Fibroblast of upper back skin (primary cell): ENCODE data around the gene MITF.

Experiments
- DNase-seq: peaks from one replicate; pipeline ENCODE4 v3.0.0-alpha.2; 2013

MITF gene

DNA sequence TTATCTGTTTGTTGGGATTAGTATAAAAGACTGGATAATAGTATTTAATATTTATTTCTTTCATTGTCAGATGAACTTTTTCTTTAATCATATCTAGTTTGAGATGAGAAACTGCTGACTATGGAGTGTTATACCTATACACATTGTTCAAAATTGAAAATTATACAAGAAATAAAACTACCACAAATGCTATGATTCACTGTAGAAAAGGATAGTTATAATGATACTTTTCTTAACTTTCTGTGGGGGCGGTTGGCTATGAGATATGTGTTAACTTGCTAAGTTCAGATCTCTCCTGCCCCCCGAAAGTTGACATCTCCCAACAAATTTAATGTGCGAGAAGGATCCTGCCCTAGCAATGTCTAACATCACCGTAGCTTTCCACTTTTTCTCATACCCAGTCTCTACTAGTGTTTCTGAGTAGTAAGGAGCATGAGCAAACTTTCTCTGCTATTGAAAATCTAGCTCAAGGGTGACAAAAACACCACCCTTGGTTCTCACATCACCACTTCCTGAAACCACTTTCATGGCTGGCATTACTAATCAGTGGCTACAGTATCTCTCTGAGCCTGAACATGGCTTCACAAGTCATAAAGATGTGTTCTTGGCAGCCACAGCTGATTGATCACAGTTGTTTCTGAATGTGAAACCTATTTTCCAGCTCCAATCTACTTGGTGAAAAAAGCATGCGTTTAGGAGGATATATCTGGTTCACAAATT lies 244.4 kb downstream of the MITF start:
- no peak for DNase-seq

DNA sequence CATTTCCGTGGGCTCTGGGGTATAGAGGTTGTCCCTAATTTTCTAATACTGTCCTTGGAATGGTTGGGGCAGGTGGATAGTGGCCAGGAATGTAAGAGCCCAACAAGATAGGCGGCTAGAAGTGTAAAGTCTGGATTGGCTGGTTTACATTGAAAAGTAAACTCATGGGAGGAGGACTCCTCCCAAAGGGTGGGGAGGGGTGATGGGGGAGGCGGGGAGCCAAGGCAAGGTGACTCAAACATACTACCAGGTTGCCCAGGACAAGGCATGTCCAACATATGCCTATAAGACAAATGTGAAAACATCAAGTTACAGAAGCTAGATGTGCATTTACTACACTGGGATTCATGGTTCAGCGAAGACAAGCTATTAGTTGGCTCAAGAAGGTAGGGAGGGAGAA lies 246.0 kb downstream of the MITF start:
- DNase-seq, result no peak

DNA sequence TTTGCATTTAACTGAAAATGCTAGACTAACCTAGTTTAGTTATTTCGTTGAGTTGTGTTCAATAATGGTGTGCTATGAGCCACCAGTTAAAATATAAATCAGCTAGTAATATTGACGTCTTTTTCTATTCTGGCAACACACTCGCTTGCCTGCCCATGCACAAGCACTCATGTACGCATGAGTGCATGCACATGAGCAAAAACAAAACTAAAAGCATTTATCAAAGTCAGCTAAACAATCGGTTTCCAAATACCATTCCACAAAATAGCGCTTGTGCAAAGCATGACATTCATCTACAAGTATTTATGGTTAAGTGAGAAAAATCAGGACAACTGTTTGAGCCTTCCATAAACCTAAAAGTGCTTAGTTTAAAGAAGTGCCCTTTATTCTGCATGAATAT lies 247.2 kb downstream of the MITF start:
- DNase-seq, result no peak

DNA sequence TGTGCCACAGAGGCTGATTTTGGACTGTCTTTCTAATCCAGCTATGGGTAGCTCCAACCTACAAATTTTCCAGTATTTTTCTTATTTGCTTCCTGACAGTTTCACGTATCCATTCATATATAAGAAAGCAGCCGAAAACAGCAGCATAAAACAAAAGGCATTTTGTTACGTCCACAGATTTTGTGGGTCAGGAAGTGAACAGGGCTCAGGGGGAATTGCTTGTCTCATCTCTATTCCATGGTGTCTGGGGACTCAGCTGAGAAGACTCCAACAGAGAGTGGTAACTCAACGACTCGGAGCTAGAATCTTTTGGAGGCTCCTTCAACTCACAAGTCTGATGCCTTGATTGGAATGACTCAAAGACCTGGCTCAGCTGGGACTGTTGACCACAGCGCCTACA lies 248.6 kb downstream of the MITF start:
- no peak for DNase-seq

DNA sequence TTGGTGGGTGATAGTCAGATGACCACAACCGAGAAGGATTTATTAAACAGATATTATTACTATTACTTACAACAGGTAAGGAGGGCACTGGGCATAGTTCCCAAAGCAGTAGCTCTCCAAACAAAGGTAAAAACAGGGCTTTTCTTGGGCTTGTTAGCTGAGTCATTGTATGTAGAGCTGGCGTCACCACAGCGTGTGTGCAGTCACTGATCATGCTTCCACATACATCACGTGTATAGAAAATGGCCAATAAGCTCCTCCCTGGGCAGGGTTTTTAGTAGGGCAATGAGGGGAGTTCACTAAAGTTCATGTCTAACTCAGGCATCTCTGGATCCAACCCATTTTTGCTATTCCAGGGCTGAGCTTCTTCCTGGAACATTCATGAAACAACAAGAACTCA lies 254.5 kb downstream of the MITF start:
- DNase-seq, result no peak

DNA sequence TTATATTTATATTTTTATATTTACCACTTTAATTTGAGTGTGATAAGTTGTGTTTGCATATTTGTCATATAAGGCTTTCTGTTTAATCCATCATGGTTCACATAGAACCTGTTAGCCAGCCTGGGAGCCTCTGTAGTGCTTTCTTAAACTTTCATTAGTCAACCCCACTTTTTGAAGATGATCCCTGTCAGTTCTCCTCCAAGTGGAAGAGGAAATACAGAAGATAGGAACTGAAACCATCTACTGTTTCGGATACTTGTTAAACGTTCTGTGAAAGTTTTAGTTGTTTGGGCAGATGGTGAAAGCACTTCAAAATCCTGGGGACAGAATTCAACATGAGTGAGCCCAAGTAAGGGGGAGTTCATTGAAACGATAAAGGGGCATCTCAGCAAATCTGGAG lies 255.7 kb downstream of the MITF start:
- no peak for DNase-seq

DNA sequence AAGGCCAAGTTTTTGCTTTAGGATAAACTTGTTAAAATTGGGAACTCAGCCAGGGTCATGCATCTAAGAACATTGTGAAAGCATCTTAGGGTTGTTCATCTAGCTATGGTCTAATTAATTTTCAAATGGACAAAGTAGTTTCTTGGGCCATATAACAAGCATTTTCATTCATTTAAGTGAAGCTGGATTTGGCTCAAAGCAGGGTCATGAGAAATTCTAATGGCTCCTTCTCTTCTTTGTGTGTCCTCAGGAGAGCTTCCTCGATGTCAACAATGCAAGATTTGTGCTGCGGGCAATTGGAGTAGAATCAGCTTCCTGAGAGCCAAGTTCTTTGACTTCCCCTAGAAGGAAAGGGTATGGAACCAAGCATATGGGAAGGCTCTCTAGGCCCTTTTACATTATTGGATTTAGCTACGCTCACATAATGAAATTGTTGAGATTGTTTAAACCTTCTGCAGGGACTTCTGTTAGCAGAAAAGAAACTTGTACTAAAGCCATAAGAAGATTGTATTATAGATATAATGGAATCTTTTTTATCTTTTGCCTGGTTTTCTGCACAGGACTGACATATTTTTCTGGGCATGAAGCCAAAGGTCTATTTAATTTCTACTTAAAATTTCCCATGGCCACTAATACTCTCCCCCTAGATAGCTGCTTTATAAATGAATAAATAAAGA lies 258.5 kb downstream of the MITF start:
- peak; percentile 3 for DNase-seq

DNA sequence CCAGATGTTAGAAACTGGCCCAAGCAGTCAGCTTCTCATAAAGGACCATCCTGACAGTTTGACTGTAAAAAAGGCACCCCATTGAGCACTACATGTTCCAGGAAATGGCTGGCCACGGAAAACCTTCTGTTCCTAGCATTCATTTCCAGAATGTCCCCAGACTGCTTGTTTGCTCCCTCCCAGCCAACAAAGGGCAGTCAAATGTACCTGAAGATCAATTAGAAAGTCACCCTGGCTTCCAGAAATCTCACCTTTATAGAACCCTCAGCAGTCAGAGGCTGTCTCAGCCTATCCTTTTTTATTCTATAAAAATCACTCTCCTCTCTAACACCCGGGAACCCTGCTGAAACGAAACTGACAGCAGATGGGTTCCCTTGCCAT lies 259.5 kb downstream of the MITF start:
- DNase-seq, result no peak

DNA sequence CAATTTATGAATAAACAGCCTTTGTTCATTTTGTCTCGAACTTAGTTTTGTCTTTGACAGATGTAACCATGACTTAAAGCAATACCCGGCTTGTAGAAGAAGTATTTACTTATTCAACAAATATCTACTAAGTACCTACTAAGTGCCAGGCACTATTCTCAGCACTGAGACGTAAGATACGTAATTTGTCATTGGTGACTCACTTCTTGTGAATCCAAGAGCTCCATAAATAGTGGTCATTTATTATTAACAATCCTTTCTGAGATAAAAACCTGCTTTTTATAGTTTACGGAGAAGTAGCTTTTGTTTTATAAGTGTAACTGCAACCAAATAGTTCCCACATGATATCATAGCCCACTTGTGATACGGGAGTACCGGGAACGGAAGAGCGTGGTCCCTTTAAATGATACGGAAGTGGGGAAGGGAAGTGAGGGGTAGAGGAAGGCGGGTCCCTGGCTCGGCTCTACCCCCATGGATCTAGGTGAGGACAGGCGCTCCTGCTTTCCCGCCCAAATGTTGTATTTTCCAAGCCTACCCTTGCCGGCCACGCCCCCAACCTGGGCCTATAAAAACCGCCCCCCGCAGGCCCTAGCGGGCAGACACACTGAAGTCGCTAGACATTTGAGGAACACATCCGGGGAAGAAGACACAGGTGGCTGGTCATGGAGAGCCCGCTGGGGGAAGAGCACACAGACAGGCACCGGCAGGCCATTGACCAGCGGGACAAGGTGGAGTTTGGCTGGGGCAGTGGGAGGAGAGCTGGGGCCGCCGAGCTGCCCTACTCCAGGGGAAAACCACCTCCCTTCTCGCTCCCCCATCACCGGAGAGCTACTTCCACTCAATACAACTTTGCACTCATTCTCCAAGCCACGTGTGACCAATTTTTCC lies 260.1 kb downstream of the MITF start, which contains the start of gene SAMMSON:
TSS of gene SAMMSON (plus strand) at position 594 of the 888 bp plus-strand sequence.
- DNase-seq, result peak; percentile 6

DNA sequence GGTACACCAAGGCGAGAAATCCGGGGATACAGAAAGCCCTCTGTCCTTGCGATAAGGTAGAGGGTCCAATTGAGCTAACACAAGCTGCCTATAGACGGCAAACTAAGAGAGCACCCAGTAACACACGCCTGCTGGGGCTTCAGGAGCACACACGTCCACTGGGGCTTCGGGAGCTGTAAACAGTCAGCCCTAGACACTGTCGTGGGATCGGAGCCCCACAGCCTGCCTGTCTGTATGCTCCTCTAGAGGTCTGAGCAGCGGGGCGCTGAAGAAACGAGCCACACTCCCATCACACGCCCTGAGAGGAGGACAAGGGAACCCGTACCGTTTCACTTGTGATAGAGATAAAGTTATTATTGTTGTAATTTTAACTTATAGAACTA lies 260.8 kb downstream of the MITF start:
- no peak for DNase-seq

DNA sequence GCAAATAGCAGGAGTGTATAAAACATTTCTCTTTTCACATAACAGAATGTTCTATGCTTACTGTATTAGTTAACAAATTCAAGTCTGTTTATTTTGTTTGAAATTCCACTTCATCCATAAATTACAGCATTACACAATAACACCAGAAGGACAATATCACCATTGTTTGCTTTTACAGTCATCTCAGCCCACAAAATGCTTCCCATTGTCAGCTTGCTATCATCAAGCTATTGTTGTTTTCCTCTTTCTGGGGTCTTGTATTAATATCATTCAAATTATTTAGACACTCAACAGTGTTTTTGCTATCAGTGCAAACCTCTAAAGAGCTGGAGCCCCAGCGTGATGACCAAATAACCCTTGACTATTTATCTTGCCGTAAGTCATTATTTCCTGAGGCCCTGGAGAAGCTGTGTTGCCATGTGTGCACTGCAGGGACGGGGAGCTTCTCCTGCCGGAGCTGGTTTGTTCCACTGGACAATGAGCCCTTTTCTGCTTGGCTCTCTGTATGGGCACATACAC lies 261.4 kb downstream of the MITF start:
- no peak for DNase-seq

DNA sequence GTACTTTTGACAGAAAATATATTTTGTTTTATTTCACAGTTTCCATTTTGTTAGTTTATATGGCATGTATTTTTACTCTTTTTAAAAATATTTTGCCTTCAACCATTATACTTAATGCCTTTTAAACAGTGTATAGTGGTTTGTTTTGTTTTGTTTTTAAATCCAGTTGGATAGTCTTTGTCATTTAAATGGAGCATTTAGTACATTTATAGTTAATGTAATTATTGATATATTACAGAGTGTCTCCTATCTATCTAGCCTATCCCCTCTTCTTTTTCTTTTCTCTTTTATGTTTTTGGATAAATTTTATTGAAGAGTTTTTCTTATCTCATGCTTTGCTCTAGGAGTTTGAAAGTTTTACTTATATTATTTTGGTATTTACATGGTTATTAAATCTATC lies 263.9 kb downstream of the MITF start:
- DNase-seq, result no peak

DNA sequence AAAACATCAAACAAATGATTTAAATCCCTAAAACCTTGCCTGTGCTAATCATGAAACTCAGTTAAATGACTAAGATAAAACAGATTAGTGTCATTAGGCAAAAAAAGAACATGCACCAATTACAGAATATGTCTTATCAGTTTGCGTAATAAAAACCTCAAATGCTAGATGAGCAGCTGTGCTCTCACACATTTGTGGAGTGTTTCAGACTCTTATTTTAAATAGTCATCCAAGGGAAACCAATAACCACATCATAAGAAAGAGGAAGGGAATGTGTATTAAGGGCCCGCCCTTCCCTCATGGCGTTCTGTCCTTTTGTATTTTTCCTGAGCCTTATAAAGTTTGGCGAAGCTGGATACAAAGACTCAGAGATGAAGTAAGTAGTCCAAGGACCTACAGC lies 266.8 kb downstream of the MITF start:
- no peak for DNase-seq

DNA sequence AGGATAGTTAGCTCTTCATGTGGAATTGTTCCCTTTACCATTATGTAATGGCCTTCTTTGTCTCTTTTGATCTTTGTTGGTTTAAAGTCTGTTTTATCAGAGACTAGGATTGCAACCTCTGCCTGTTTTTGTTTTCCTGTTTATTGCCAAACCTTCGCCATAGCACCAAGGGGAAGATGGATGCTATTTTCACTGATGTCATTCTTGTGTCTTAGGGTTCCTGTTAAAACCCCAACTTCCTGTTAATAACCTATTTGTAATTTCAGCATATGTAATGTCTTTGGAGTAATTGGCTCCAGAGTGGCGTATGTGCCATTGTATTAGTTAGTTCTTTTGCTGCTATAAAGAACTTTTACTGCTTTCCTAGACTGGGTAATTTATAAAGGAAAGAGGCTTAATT lies 271.1 kb downstream of the MITF start:
- DNase-seq, result no peak

DNA sequence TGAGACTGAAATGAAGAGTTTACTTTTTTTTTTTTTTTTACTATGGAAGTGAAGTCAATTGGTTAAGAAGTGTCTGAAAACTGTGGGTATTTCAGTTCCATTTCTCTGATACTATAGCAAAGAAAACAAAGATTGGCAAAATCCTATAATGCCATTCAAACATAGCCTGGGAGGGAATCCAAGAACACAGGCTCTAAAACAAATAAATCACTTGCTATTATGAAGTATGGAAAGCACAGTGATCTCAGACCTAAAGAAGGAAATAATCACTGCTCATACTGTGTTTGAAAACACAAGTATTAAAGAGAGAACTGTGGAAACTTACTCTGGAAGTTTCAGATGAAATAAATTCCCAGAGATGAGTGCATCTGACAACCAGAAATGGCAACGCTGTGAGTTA lies 272.3 kb downstream of the MITF start:
- DNase-seq, result no peak
